ENCODE measurements around the gene LRRTM3.

Gene LRRTM3

DNA sequence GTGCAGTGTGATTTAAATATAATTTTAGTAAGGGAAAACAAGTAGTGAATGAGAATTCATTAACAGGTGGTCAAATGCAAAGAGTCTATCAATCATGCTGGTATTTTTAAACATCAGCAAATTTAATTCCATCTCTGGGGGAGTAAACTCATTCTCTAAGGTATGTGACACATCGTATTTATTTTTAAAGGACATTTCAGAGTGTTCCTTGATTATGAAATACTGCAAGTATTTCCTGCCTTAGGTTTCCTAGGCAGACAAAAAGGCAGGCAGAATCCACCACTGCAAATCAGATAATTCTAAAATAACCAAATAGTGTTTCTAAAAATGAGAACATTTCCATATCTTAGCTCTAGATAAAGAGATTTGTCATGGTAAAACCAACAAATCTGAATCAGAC, 193.8 kb downstream of the LRRTM3 start:
- DNase-seq (ENCODE audit: low read depth): no peak

DNA sequence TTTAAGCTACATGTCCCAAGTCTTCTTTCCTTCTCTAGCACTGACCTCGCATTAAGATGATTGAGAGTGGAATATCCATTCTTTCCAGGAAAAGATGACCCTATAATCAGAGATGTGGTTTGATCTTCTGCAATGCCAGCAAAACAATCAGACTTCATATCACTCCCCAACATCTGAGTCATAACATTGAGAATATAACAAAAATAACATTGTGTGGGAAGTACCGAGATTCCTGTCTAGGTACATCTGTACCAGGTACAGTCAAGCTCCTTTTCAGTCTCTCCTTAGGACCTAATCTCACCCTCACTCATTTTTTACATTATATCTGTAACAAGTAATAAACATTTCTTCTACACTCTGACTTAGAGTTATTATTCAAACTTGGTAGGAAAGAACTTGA, 201.6 kb downstream of the LRRTM3 start:
- no peak for DNase-seq (ENCODE audit: low read depth)

DNA sequence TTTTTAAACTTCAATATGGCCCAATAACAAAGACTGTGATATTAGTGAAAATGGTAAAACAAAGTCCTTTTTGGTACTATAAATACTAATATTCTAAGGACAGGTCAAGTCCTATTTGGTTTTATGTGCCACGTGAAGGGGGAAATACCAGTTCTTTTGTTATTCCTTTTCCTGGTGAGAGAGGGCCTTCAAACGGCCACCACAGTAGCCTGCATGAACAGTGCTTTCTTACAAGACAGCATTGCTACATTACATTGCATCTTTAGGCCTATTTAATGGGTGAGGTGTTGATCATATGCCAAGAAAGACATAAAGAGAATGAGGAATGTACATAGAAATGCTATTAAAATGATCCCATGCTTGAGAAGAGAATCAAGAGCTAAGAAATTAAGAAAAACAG, 214.8 kb downstream of the LRRTM3 start:
- no peak for DNase-seq (ENCODE audit: low read depth)

DNA sequence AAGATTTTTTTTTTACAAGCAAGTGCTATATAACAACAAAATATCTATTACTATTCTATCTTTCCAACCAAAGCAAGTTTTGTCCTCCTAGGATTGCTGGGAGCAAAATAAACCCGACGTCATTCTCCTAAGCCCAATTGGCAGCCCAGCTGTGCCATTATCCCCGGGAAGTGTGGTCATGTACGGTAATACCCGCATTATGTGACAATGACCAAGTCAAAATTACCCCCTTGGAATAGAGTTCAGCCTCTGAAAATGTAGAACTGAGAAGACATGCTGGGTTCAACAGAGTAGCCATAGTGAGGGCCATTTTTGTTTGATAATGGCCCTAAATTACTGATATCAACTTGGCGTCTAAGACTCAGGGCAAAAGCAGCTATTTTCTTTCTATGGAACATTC, 215.5 kb downstream of the LRRTM3 start:
- no peak for DNase-seq (ENCODE audit: low read depth)

DNA sequence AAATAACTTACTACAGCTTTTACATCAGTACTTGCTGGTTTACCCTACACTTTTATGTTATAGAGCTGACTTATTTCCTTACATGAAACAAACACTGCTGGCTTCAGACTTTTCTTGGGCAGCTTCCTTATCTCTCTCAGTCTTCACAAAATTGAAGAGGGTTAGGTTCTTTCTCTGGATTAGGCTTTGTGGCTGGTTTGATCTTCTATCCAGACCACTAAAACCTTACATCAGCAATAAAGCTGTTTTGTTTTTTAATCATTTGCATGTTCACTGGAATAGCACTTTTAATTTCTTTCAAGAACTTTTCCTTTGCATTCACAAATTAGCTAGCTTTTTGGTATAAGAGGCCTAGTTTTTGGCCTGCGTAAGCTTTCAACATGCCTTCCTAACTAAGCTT, 218.7 kb downstream of the LRRTM3 start:
- DNase-seq (ENCODE audit: low read depth): no peak
